ENCODE data around the gene KRTAP3-3. TPM values are rescaled to one million over a fixed set of nuclear protein-coding genes. Genes with fewer than 3 reads are reported as not detected.

KRTAP3-3 gene
- total RNA-seq, 2 experiments from 2014 or later: not detected

- Mint-ChIP-seq H3K27me3 (peaks cover 19% of the 10 kb centered on the region), H3K9me3 (no peaks in the 10 kb centered on the region), H3K27ac (no peak within 1 kb of the TSS), H3K4me3 (no peak within 1 kb of the TSS), H3K36me3 (ENCODE audit: low read depth) (no peaks in the 10 kb centered on the region), H3K4me1 (ENCODE audit: low read depth) (no peaks in the 10 kb centered on the region)
- POLR2A ChIA-PET: no interaction called here
- DNase-seq (no peak), ATAC-seq (no peak)
- TF ChIP-seq CTCF (IDR thresholded peaks at IDR 0.05): no peak
- CTCF ChIA-PET: no interaction called here
- intact Hi-C loops (cut with micrococcal nuclease): no loop called here
Measured at GRCh38 chr17:40984226-40984625, 9.7 kb downstream of the KRTAP3-3 start, which contains the start of gene KRT40. TSS of gene KRT40 (minus strand) at chr17:40984326. CDS start at chr17:40984273, 53 bp downstream.

- Mint-ChIP-seq H3K9me3 (no peaks in the 10 kb centered on the region), H3K4me3 (no peak overlapping the region), H3K27me3 (peaks cover 15% of the 10 kb centered on the region), H3K4me1 (ENCODE audit: low read depth) (no peaks in the 10 kb centered on the region), H3K36me3 (ENCODE audit: low read depth) (no peaks in the 10 kb centered on the region), H3K27ac (no peak overlapping the region)
- ChIA-PET POLR2A (no interaction called here), CTCF (no interaction called here)
- intact Hi-C loops (cut with micrococcal nuclease): no loop called here
- no peak for TF ChIP-seq CTCF (IDR thresholded peaks at IDR 0.05)
- ATAC-seq (no peak), DNase-seq (no peak)
Measured at GRCh38 chr17:40981115-40981514, 12.8 kb downstream of the KRTAP3-3 start.

GRCh38 chr17:40980596-40980995 lies 13.4 kb downstream of the KRTAP3-3 start:
- intact Hi-C loops (cut with micrococcal nuclease): no loop called here
- no peaks in the 10 kb centered on the region for H3K9me3 Mint-ChIP-seq
- peaks cover 15% of the 10 kb centered on the region for H3K27me3 Mint-ChIP-seq
- no peak for DNase-seq
- TF ChIP-seq CTCF (IDR thresholded peaks at IDR 0.05): no peak
- no peaks in the 10 kb centered on the region for H3K36me3 Mint-ChIP-seq (ENCODE audit: low read depth)
- no peak overlapping the region for H3K27ac Mint-ChIP-seq
- CTCF ChIA-PET: no interaction called here
- POLR2A ChIA-PET: interaction anchor here (0.9 kb wide), 1 partner anchor 19 kb away, joined by 3 read pairs; no protein-coding TSS in a partner anchor
- H3K4me3 Mint-ChIP-seq: no peak overlapping the region
- H3K4me1 Mint-ChIP-seq (ENCODE audit: low read depth): no peaks in the 10 kb centered on the region
- no peak for ATAC-seq

GRCh38 chr17:40980117-40980516 lies 13.8 kb downstream of the KRTAP3-3 start:
- Mint-ChIP-seq H3K4me1 (ENCODE audit: low read depth) (no peaks in the 10 kb centered on the region), H3K27me3 (peaks cover 15% of the 10 kb centered on the region), H3K27ac (no peak overlapping the region), H3K4me3 (no peak overlapping the region), H3K36me3 (ENCODE audit: low read depth) (no peaks in the 10 kb centered on the region), H3K9me3 (no peaks in the 10 kb centered on the region)
- TF ChIP-seq CTCF (IDR thresholded peaks at IDR 0.05): no peak
- no peak for ATAC-seq
- POLR2A ChIA-PET: interaction anchor here (0.9 kb wide), 1 partner anchor 19 kb away, joined by 3 read pairs; no protein-coding TSS in a partner anchor
- no peak for DNase-seq
- CTCF ChIA-PET: no interaction called here
- intact Hi-C loops (cut with micrococcal nuclease): no loop called here

GRCh38 chr17:40978575-40979151 lies 15.3 kb downstream of the KRTAP3-3 start:
- peaks cover 12% of the 10 kb centered on the region for H3K27me3 Mint-ChIP-seq
- ChIA-PET CTCF (interaction anchor here (0.8 kb wide), 1 partner anchor 8 kb away, joined by 3 read pairs; no protein-coding TSS in a partner anchor), POLR2A (no interaction called here)
- no peak for ATAC-seq
- H3K9me3 Mint-ChIP-seq: no peaks in the 10 kb centered on the region
- TF ChIP-seq CTCF (IDR thresholded peaks at IDR 0.05): no peak
- no peak for DNase-seq
- no peaks in the 10 kb centered on the region for H3K36me3 Mint-ChIP-seq (ENCODE audit: low read depth)
- H3K27ac Mint-ChIP-seq: no peak overlapping the region
- no peak overlapping the region for H3K4me3 Mint-ChIP-seq
- intact Hi-C loops (cut with micrococcal nuclease): no loop called here
- no peaks in the 10 kb centered on the region for H3K4me1 Mint-ChIP-seq (ENCODE audit: low read depth)
